Hippocampal formation (tissue), 2 donors: ENCODE measurements around the gene IL17B.

Experiments
- DNase-seq, 2 donors: peaks; one replicate each; lab custom pipeline; 2025; lab: John Stamatoyannopoulos, UW

Gene IL17B

GRCh38 chr5:149379177-149379761, at the start of gene IL17B:
IL17B (minus strand) TSS chr5:149379292; CDS start chr5:149379225, 67 bp downstream.
- no peak for DNase-seq

GRCh38 chr5:149428032-149428431, 48.9 kb upstream of the IL17B start:
- DNase-seq, result no peak

- DNase-seq, result no peak
Measured at GRCh38 chr5:149427374-149427773, 48.3 kb upstream of the IL17B start.

GRCh38 chr5:149426931-149427330, 47.8 kb upstream of the IL17B start:
- no peak for DNase-seq

GRCh38 chr5:149425729-149426128, 46.6 kb upstream of the IL17B start:
- no peak for DNase-seq

- DNase-seq, result no peak
Measured at GRCh38 chr5:149424371-149425315, 45.6 kb upstream of the IL17B start.

- DNase-seq, result no peak
Measured at GRCh38 chr5:149423794-149424268, 44.7 kb upstream of the IL17B start.

GRCh38 chr5:149423049-149423793, 44.1 kb upstream of the IL17B start:
- no peak for DNase-seq

GRCh38 chr5:149422366-149423048, 43.4 kb upstream of the IL17B start:
- no peak for DNase-seq

- no peak for DNase-seq
Measured at GRCh38 chr5:149421834-149422233, 42.7 kb upstream of the IL17B start.

GRCh38 chr5:149421372-149421685, 42.2 kb upstream of the IL17B start:
- no peak for DNase-seq

GRCh38 chr5:149420545-149421371, 41.7 kb upstream of the IL17B start:
- DNase-seq, result no peak

- no peak for DNase-seq
Measured at GRCh38 chr5:149419859-149420544, 40.9 kb upstream of the IL17B start.

GRCh38 chr5:149419532-149419858, 40.4 kb upstream of the IL17B start:
- DNase-seq, result no peak

GRCh38 chr5:149418910-149419531, 39.9 kb upstream of the IL17B start:
- DNase-seq, result no peak

- no peak for DNase-seq
Measured at GRCh38 chr5:149417711-149418368, 38.7 kb upstream of the IL17B start.

- DNase-seq, result no peak
Measured at GRCh38 chr5:149416987-149417710, 38.1 kb upstream of the IL17B start.

- DNase-seq, result no peak
Measured at GRCh38 chr5:149415066-149415967, 36.2 kb upstream of the IL17B start.
